ENCODE measurements around the gene RBM4B.

GRCh38 chr11:66718320-66718971, 40.8 kb upstream of the RBM4B start:
- TF ChIP-seq CTCF (IDR thresholded peaks at IDR 0.05 in 4 of 5, conservative IDR thresholded peaks at IDR 0.05 in 1 of 5) (no peak), POLR2A (IDR thresholded peaks at IDR 0.05) (no peak)
